ENCODE data around the gene FARS2. TPM values are rescaled to one million over a fixed set of nuclear protein-coding genes. Genes with fewer than 3 reads are reported as not detected.

FARS2 gene
- total and polyA plus RNA-seq, 9 of the 15 experiments (the other 6 are each of a cell fraction or from before 2014, with no cell fraction given) = 16.5 to 62.2 (median 27.0) TPM

- TF ChIP-seq MLX (CRISPR knock-in tag; conservative IDR thresholded peaks at IDR 0.05) = no peak
- TF ChIP-seq TCFL5 (CRISPR knock-in tag; conservative IDR thresholded peaks at IDR 0.05) = no peak
- TF ChIP-seq THAP7 (CRISPR knock-in tag; IDR thresholded peaks at IDR 0.05) = no peak
- no peak for TF ChIP-seq ZNF280B (CRISPR knock-in tag; IDR thresholded peaks at IDR 0.05)
- no peak for TF ChIP-seq FOXP4 (CRISPR knock-in tag; IDR thresholded peaks at IDR 0.05; ENCODE audit: borderline replicate concordance)
- TF ChIP-seq TRIM28 (IDR thresholded peaks at IDR 0.05) = no peak
- no peak for TF ChIP-seq BRF2 (IDR thresholded peaks at IDR 0.05; ENCODE audit: borderline replicate concordance, insufficient read depth, insufficient read length)
- TF ChIP-seq FOSL1 (tag; conservative IDR thresholded peaks at IDR 0.05) = no peak
- no peak for TF ChIP-seq TAF7 (tag; IDR thresholded peaks at IDR 0.05)
Measured at GRCh38 chr6:5624256-5624655, 362.9 kb downstream of the FARS2 start (continued).
